ENCODE results near the gene ZNF784.
A peak's percentile ranks its signal among the peaks of the same experiment; 100 is the strongest.

ZNF784 gene

GRCh38 chr19:55581145-55581822, 43.1 kb downstream of the ZNF784 start:
- DNase-seq (ENCODE audit: low spot score) = no peak
- no peak for TF ChIP-seq CTCF (IDR thresholded peaks at IDR 0.05; ENCODE audit: borderline replicate concordance, control extremely low read depth, extremely low read depth, insufficient read depth, missing control alignments)
- in situ Hi-C loops (cut with MboI; ENCODE audit: low sequenced_read_pairs, unreplicated experiment) = no loop called here

- DNase-seq (ENCODE audit: low spot score) = peak; percentile 89
- in situ Hi-C loops (cut with MboI; ENCODE audit: low sequenced_read_pairs, unreplicated experiment) = no loop called here
- no peak for TF ChIP-seq CTCF (IDR thresholded peaks at IDR 0.05; ENCODE audit: borderline replicate concordance, control extremely low read depth, extremely low read depth, insufficient read depth, missing control alignments)
Measured at GRCh38 chr19:55580628-55581144, 43.7 kb downstream of the ZNF784 start, which contains the start of gene ZNF579. Gene ZNF579 (minus strand): TSS chr19:55580848. CDS start chr19:55579639, 1,209 bp downstream.

GRCh38 chr19:55579766-55580621, 44.4 kb downstream of the ZNF784 start:
- DNase-seq (ENCODE audit: low spot score) = peak; percentile 70
- in situ Hi-C loops (cut with MboI; ENCODE audit: low sequenced_read_pairs, unreplicated experiment) = no loop called here
- TF ChIP-seq CTCF (IDR thresholded peaks at IDR 0.05; ENCODE audit: borderline replicate concordance, control extremely low read depth, extremely low read depth, insufficient read depth, missing control alignments) = no peak

- in situ Hi-C loops (cut with MboI; ENCODE audit: low sequenced_read_pairs, unreplicated experiment) = no loop called here
- TF ChIP-seq CTCF (IDR thresholded peaks at IDR 0.05; ENCODE audit: borderline replicate concordance, control extremely low read depth, extremely low read depth, insufficient read depth, missing control alignments) = no peak
- no peak for DNase-seq (ENCODE audit: low spot score)
Measured at GRCh38 chr19:55578761-55579747, 45.3 kb downstream of the ZNF784 start.

- in situ Hi-C loops (cut with MboI; ENCODE audit: low sequenced_read_pairs, unreplicated experiment) = no loop called here
- DNase-seq (ENCODE audit: low spot score) = no peak
- TF ChIP-seq CTCF (IDR thresholded peaks at IDR 0.05; ENCODE audit: borderline replicate concordance, control extremely low read depth, extremely low read depth, insufficient read depth, missing control alignments) = no peak
Measured at GRCh38 chr19:55578031-55578760, 46.2 kb downstream of the ZNF784 start.
